Stimulated activated CD8-positive, alpha-beta memory T cell treated with anti-CD3 and anti-CD28 coated beads, Interleukin-4, amount 100 ng/mL, for 48 hours (primary cell): ENCODE results near the gene RAG2.

ENCODE experiments used
- DNase-seq: peaks from one replicate; pipeline ENCODE4 v3.0.0-alpha.2; 2020

The RAG2 gene

DNA sequence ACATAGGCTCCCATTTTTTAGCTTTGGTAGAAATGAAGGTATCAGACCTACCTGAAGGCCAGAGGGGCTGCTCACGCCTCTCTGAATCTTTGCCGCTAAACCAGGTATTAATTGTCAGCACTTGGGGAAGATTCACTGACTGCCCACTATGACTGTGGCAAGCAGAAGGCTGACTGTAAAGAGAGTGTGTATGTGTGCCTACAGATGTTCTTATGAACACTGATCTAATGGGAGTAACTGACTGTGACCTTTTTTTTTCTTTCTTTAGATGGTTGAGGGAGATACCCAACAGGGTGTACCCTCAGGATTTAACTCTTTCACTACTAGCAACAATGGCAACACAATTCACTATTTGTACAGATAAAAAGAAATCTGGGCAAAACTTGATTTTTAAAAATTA lies at the start of gene RAG2:
Gene RAG2 (minus strand): TSS at position 186 of the 400 bp plus-strand sequence. CDS start 4,068 bp downstream, outside the sequence.
- DNase-seq: no peak

GRCh38 chr11:36638556-36638955 lies 40.5 kb upstream of the RAG2 start:
- no peak for DNase-seq

GRCh38 chr11:36635066-36635862 lies 37.2 kb upstream of the RAG2 start:
- DNase-seq: no peak

GRCh38 chr11:36631774-36632173 lies 33.7 kb upstream of the RAG2 start:
- no peak for DNase-seq

DNA sequence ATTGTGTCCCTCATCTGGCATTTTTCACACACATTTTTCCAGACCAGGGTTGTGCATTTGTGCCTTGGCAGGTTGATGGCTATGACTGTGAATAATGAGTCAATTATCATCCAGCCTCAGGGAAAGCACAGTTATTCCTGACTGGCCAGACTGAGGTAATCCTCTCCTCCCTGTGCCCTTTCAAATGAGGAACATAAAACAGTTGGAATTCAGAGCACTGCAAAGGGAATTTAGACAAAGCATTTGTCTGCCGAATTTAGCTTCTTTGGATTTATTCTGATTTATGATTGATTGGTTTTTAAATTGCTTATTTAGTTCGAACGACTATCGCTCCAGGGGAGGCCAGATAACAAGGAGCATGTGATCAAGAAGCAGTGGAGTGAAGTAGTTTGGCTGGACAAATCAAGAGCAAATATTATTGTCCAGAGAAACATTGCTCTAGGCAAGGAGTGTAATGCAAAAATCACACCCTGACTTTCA lies 30.8 kb upstream of the RAG2 start:
- no peak for DNase-seq

DNA sequence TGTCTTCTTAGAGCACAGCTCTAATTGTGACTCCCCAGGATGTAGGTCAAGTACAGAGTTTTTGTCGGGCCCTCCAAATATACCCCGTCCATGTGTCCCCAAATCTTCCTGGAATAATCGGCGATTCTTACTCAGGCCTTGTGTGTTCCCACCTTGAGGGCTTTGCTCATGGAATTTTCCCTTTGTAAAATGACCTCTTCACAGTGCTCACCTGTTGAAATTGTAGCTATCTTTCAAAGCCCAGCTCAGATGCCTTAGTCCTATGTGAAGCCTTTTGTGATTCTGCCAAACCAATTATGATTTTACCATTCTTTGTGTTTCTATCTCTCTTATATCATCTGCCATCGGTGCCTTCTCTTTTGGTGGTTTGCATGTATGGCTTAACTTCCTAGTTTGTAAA lies 30.1 kb upstream of the RAG2 start:
- no peak for DNase-seq

GRCh38 chr11:36627471-36627870 lies 29.4 kb upstream of the RAG2 start:
- DNase-seq: no peak

DNA sequence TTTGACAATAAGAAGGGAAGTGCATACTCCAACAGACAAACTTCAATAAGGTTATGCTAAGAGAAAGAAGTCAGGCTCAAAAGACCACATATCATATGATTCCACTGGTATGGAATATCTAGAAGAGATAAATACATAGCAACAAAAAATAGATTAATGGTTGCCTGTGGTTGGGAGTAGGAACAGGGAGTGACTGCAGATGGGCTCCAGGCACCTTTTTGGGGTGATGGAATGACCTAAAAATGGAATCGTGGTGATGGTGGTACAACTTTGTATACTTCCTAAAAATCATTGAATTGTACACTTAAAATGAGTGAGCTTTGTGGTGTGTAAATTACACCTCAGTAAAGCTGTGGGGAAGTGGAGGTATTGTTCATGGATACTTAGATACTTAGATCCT lies 29.0 kb upstream of the RAG2 start:
- DNase-seq: no peak

DNA sequence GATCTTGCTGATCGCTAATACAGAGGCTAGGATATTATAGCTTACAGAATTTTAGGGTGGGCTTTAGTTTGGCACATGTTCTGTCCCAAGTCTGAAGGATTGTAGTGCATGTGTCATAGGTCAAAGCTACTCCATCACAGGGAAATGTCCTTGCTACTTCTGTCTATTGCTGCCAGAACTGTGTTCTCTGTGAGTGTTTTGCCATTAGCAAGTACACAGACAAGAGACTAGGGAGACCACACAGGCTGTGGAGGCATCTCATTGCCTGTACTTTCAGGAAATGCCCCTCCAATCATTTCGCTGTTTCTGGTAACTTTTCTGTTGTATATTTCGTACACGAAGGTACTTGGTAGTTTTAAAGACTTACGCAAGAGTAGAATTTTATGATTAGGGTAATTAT lies 25.5 kb upstream of the RAG2 start:
- DNase-seq: no peak

DNA sequence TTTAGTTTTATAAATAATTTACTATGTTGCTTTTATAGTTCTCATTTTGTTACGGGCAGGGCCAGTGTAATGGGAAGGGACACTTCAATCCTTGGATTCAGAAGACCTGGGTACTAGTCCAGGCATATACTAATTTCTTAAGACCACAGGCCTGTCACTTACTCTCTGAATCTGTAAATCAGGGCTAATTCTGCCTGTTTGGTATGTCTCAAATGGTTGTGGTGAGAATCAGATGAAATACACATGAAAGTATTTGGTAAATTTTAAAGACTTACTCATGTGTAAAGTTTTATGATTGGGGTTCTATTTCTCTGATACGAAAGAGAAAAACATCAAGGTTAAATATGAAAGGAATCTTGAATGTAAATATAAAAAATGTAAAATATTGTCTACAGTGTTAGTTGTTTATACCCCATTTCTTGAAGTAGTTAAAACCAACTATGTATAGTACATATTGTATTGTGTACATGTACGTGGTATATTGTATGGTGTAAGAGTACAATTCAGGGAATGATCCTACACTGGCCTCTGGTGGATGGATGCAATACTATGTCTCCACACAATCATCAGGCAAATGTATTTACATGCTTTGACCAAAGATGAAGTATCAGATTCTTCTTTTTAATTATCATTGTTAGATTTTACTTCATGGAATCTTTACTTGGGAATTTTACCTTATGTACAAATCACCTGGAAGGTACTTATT lies 24.5 kb upstream of the RAG2 start:
- no peak for DNase-seq

GRCh38 chr11:36620246-36620645 lies 22.2 kb upstream of the RAG2 start:
- no peak for DNase-seq

- no peak for DNase-seq
These were observed 21.5 kb upstream of the RAG2 start for GRCh38 chr11:36619502-36619901.

- no peak for DNase-seq
These were observed 20.5 kb upstream of the RAG2 start for GRCh38 chr11:36618363-36619047.

- no peak for DNase-seq
These were observed 19.7 kb upstream of the RAG2 start for GRCh38 chr11:36617543-36618362.

DNA sequence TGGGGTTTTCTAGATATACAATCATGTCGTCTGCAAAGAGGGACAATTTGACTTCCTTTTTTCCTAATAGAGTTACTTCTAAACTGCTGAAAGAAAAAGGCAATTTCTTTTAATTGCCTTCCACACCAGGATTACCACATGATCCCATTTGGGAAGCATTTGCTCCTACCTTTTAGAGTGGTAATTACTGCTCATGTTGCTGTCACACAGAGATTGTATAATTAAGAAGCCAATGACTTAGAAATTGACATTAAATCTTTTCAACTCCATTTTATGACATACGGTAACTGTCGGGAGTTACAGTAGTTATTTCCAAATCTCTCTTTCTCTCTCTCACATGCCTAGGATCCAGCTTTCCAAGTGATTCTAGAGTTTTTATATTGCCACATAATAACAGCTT lies 17.8 kb upstream of the RAG2 start:
- DNase-seq: no peak

GRCh38 chr11:36609383-36609782 lies 11.3 kb upstream of the RAG2 start:
- DNase-seq: no peak

DNA sequence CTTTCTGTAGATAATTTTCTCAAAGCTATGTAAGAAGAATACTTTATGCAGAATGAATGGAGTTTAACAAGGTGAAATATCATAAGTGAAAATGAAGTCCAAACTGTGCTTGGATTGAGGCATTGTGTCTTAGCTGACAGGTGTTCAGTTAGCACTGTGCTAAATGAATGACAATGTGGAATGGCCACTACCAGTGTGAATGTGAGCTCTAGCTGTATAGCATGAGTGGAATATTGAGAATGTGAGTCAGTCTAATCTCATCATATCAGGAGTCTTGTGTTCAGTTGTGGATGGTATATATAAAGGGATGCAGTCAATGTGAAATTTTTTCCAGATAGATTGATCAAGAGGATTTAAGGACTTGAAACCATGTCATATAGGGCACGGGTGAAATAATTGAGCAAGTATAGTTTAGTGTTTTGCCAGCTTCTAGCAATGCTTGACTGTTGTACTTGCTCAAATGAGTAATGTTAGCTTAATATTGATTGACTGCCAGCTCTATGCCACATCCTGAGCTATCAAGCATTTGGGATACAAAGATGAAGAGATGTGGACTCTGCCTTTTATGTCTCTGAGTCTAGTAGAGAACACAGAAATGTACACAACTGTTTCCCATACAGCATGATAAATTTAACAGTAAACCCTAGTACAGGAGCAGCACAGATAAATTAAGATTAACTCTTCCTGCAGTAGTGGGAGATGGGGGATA lies 10.6 kb upstream of the RAG2 start:
- DNase-seq: no peak

DNA sequence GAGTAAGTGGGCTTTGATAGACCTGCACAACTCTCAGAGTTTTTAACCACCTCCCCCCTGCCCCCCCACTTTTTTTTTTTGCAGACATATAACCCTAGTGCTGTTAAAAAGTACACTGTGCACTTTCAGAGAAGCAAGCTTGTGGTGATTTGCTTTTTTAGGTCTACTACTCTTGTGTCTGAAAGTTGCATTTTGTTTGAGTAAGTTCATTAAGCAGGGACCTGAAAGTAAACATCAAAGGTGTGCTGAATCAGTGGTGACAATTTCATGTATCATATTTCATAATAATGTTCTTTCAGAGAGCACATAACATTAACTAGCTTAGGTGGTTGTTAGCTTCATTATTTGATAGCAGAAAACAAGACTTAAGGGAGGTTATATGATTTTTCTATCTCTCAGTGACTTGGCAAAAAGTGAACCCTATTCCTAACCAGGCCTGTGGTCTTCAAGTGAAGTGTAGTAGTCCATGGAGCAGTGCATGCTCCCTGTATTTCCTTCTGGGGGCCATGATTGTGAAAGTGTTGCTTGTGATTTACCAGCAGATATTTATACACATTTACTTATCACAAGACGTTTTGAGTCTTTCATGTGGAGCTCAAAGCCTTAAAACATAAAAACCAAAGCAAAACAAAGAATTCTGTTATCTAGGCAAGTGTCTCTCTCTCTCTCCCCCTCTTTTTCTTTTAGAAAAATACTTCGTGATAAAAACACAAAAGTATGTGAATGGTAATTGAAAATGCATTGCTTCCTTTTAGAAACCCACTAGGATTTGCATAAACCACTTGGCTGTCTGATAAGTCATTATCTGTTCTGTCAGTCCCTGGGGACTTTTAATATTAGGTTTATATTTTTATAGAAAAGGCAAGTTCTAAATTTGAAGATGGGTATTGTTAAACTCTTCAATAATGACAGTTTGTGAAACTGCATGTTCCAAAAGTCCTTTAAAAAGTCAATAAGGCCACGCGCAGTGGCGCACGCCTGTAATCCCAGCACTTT lies 7.5 kb upstream of the RAG2 start:
- no peak for DNase-seq

- no peak for DNase-seq
These were observed 4.1 kb upstream of the RAG2 start for GRCh38 chr11:36602135-36602534.

- DNase-seq: no peak
These were observed 3.1 kb upstream of the RAG2 start for GRCh38 chr11:36601155-36601554.

DNA sequence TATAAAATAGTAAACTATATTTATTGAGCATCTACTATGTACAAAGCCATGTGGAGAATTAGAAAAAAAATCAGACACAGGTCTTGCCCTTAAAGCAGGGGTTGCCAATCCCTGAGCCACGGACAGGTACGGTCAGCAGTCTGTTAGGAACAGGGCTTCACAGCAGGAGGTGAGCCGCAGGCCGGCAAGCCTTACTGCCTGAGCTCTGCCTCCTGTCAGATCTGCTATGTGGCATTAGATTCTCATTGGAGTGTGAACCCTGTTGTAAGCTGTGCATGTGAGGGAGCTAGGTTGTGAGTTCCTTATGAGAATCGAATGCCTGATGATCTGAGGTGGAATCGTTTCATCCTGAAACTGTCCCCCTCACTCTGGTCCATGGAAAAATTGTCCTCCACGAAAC lies 2.1 kb upstream of the RAG2 start:
- no peak for DNase-seq
